HCT116 (cell line): Measurements from ENCODE around the gene GGCX. TPM values are rescaled to one million over a fixed set of nuclear protein-coding genes. Genes with fewer than 3 reads are reported as not detected.
"Not testable (repeated sequence)": the region's sequence is repeated elsewhere in the genome, so short reads cannot be mapped to it uniquely, and the experiment has no call there.

Experiments used
- ATAC-seq: fragments of 200-7000 bp; cut with Tn5 transposase; 2 replicates; pipeline ENCODE4 v1.9.1; 2020; ENCODE audit warnings: mild to moderate bottlenecking, moderate library complexity
- BruUV-seq: library from RNA; stranded (reverse); fragments of 400-500 nt; replicated peaks from 2 replicates; lab custom pipeline; 2021; lab: Mats Ljungman, UMichigan
- CTCF ChIA-PET: fragments of 300-600 bp; sonication (Branson Sonifier 250); formaldehyde crosslinking; loops from one replicate; lab custom pipeline; 2021; ENCODE audit warnings: antibody characterized with exemption; lab: Charles Lee
- POLR2A ChIA-PET: fragments of 300-600, 350-600 bp; sonication (Branson Sonifier 250); formaldehyde crosslinking; loops from one replicate; lab custom pipeline; 2021; ENCODE audit warnings: antibody characterized with exemption; lab: Charles Lee
- RAD21 ChIA-PET, 2 experiments: fragments of 300-600 bp; sonication (Branson Sonifier 250); formaldehyde crosslinking; loops; one replicate each; lab custom pipeline; 2023; ENCODE audit warnings: low total read pairs in 2 of 2; ENCODE audit not compliant: uncharacterized antibody in 2 of 2, unreplicated experiment in 2 of 2, low non-redundant PET in 1 of 2; lab: Charles Lee
- DNase-seq: peaks from one replicate; pipeline ENCODE4 v3.0.0-alpha.2; 2010; ENCODE audit warnings: low read depth, low spot score
- H2AFZ ChIP-seq: fragments of 200-600 bp; shearing (Covaris generic), sonication (generic); 2 replicates; pipeline ENCODE4 v1.6.1; 2017; ENCODE audit warnings: low read depth, mixed run types, mixed read lengths, antibody characterized with exemption, low read length; ENCODE audit not compliant: poor library complexity, severe bottlenecking
- H3K27ac ChIP-seq: 2 replicates; pipeline ENCODE4 v1.5.1; 2012; ENCODE audit warnings: low read depth, low read length
- H3K27me3 ChIP-seq: fragments of 200-600 bp; sonication (generic); 2 replicates; pipeline ENCODE4 v1.6.1; 2016; ENCODE audit warnings: mixed run types, low read length, mixed read lengths; ENCODE audit not compliant: insufficient read depth
- H3K36me3 ChIP-seq, 2 experiments: fragments of 200-500 bp in 1 of 2; fragments of 200-600 bp in 1 of 2; sonication (Bioruptor generic) in 1 of 2; sonication (generic) in 1 of 2; 2 replicates each; pipeline versions ENCODE4 v1.5.1 to v1.6.1; 2014 to 2016; ENCODE audit warnings: low read length in 2 of 2, inconsistent platforms in 1 of 2, mixed read lengths in 1 of 2, mixed run types in 1 of 2; ENCODE audit not compliant: insufficient read depth in 2 of 2, control insufficient read depth in 1 of 2
- H3K4me1 ChIP-seq, 2 experiments: fragments of 200-600 bp in 1 of 2; sonication (generic) in 1 of 2; 2 replicates each; pipeline versions ENCODE4 v1.5.1 to v1.6.1; 2012 to 2017; ENCODE audit warnings: low read length in 2 of 2, inconsistent platforms in 1 of 2, mild to moderate bottlenecking in 1 of 2, mixed read lengths in 1 of 2, mixed run types in 1 of 2, moderate library complexity in 1 of 2; ENCODE audit not compliant: insufficient read depth in 2 of 2, control insufficient read depth in 1 of 2
- H3K4me2 ChIP-seq: fragments of 200-600 bp; sonication (generic); 2 replicates; pipeline ENCODE4 v1.6.1; 2017; ENCODE audit warnings: mixed run types, low read length, mixed read lengths
- H3K4me3 ChIP-seq, 2 experiments: fragments of 200-600 bp in 1 of 2; sonication (generic) in 1 of 2; replicated peaks in 1 of 2; 2 replicates each; pipeline ENCODE4 v1.5.1; 2011 to 2016; ENCODE audit warnings: low read length in 2 of 2, control low read depth in 1 of 2, low read depth in 1 of 2, mild to moderate bottlenecking in 1 of 2, mixed read lengths in 1 of 2, mixed run types in 1 of 2
- H3K79me2 ChIP-seq: fragments of 200-600 bp; sonication (generic); 2 replicates; pipeline ENCODE4 v1.6.1; 2017; ENCODE audit warnings: mild to moderate bottlenecking, mixed run types, low read length, moderate library complexity, mixed read lengths; ENCODE audit not compliant: insufficient read depth
- H3K9ac ChIP-seq: fragments of 200-600 bp; sonication (generic); 2 replicates; pipeline ENCODE4 v1.6.1; 2016; ENCODE audit warnings: low read length, mixed read lengths
- H3K9me2 ChIP-seq: fragments of 200-600 bp; sonication (generic), shearing (Covaris generic); 2 replicates; pipeline ENCODE4 v1.6.1; 2017; ENCODE audit warnings: mixed run types, mild to moderate bottlenecking, moderate library complexity; ENCODE audit not compliant: insufficient read depth
- H3K9me3 ChIP-seq, 2 experiments: fragments of 200-500 bp in 1 of 2; fragments of 200-600 bp in 1 of 2; sonication (Bioruptor generic) in 1 of 2; sonication (generic) in 1 of 2; 2 replicates each; pipeline ENCODE4 v1.6.1; 2014 to 2017; ENCODE audit warnings: low read length in 2 of 2, mixed read lengths in 2 of 2, inconsistent platforms in 1 of 2, low read depth in 1 of 2, mild to moderate bottlenecking in 1 of 2, mixed run types in 1 of 2, moderate library complexity in 1 of 2; ENCODE audit not compliant: control insufficient read depth in 1 of 2, insufficient read depth in 1 of 2
- H4K20me1 ChIP-seq: fragments of 200-600 bp; sonication (generic), shearing (Covaris generic); 2 replicates; pipeline ENCODE4 v1.6.1; 2017; ENCODE audit warnings: mixed run types, mild to moderate bottlenecking, moderate library complexity; ENCODE audit not compliant: insufficient read depth
- CEBPB ChIP-seq: IDR thresholded peaks from 2 replicates; pipeline ENCODE4 v1.6.1; 2012; ENCODE audit warnings: low read depth
- EGR1 ChIP-seq: IDR thresholded peaks from 2 replicates; pipeline ENCODE4 v1.6.1; 2012; ENCODE audit warnings: low read depth
- EZH2 ChIP-seq: fragments of 200-600 bp; sonication (generic); IDR thresholded peaks from 2 replicates; pipeline ENCODE4 v1.6.1; 2017; ENCODE audit warnings: antibody characterized with exemption, mixed run types
- EZH2phosphoT487 ChIP-seq: fragments of 200-600 bp; IDR thresholded peaks from 2 replicates; pipeline ENCODE4 v1.6.1; 2018; ENCODE audit warnings: antibody characterized with exemption, borderline replicate concordance
- JUND ChIP-seq: IDR thresholded peaks from 2 replicates; pipeline ENCODE4 v1.6.1; 2012
- POLR2AphosphoS5 ChIP-seq: IDR thresholded peaks from 2 replicates; pipeline ENCODE4 v1.6.1; 2011; ENCODE audit warnings: mild to moderate bottlenecking, low read depth, low read length, moderate library complexity
- RAD21 ChIP-seq: IDR thresholded peaks from 2 replicates; pipeline ENCODE4 v1.6.1; 2012; ENCODE audit warnings: low read depth, mild to moderate bottlenecking
- SP1 ChIP-seq: IDR thresholded peaks from 2 replicates; pipeline ENCODE4 v1.6.1; 2012; ENCODE audit warnings: low read depth
- SRF ChIP-seq: IDR thresholded peaks from 2 replicates; pipeline ENCODE4 v1.6.1; 2012; ENCODE audit warnings: low read depth
- TCF7L2 ChIP-seq: IDR thresholded peaks from 2 replicates; pipeline ENCODE4 v1.7.0; 2011; ENCODE audit warnings: borderline replicate concordance, inconsistent platforms; ENCODE audit not compliant: insufficient read depth, insufficient read length; ENCODE audit errors: extremely low read depth
- ZNF274 ChIP-seq: fragments of 200-500 bp; sonication (Bioruptor generic); IDR thresholded peaks from 2 replicates; pipeline ENCODE4 v1.6.1; 2014; ENCODE audit warnings: mild to moderate bottlenecking, low read depth, low read length, inconsistent platforms
- intact Hi-C: fragments of 100-400 bp; cut with micrococcal nuclease; formaldehyde crosslinking; loops from 2 replicates; pipeline ENCODE4 v1.10.0; 2022
- total RNA-seq: library from RNA; stranded (reverse); gene quantifications from one replicate; pipeline ENCODE4 v1.2.1, GENCODE V29; 2021; ENCODE audit not compliant: unreplicated experiment
- TF ChIP-seq, protein P1 (sequence below): IDR thresholded peaks from 2 replicates; pipeline ENCODE4 v1.6.1; 2011; ENCODE audit warnings: mild to moderate bottlenecking, low read length, moderate library complexity; ENCODE audit not compliant: insufficient replicate concordance; ENCODE audit errors: extremely low read depth
- TF ChIP-seq, protein P2 (sequence below): IDR thresholded peaks from 2 replicates; pipeline ENCODE4 v1.6.1; 2012
- TF ChIP-seq, protein P3 (sequence below), 3 experiments: fragments of 200-600 bp in 1 of 3; sonication (generic) in 1 of 3; IDR thresholded peaks in 2 of 3; conservative IDR thresholded peaks in 1 of 3; 2 replicates each; pipeline ENCODE4 v1.5.1; 2012 to 2017; ENCODE audit warnings: low read depth in 2 of 3, low read length in 2 of 3, antibody characterized with exemption in 1 of 3, borderline replicate concordance in 1 of 3, control low read depth in 1 of 3, mild to moderate bottlenecking in 1 of 3, mixed read lengths in 1 of 3, mixed run types in 1 of 3, moderate library complexity in 1 of 3; ENCODE audit not compliant: insufficient read depth in 1 of 3

The GGCX gene
- total RNA-seq, 1 experiment from 2014 or later: 43.5 TPM

DNA sequence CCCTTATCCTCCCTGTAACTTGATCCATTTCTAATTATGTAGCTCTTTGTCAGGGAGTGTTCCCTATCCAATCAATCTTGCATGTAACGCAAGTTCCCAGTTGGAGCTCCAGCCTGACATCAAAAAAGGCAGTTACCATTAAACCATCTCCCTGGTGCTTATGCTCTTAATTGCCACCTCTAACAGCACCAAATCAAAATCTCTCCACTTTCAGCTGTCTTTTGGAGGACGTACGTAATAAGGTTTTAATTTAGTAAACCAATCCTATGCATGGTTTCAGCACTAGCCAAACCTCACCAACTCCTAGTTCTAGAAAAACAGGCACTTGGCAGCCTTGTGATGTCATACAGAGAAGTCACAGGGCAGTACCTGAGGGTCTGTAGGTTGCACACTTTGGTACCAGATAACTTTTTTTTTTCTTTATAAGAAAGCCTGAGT lies 17.0 kb downstream of the GGCX start:
- ATAC-seq, H2AFZ ChIP-seq, H3K9me2 ChIP-seq, H3K9ac ChIP-seq, RAD21 ChIA-PET, H3K27ac ChIP-seq, H3K27me3 ChIP-seq, BruUV-seq, H3K4me3 ChIP-seq, H3K9me3 ChIP-seq, intact Hi-C loops, DNase-seq, H3K4me2 ChIP-seq: not testable (repeated sequence)
- Histone ChIP-seq H3K4me1 (peaks cover 5 to 34% of the 10 kb centered on the region in 2 experiments; a peak in 3 of 4 replicates), H4K20me1 (peaks cover 42% of the 10 kb centered on the region), H3K36me3 (peaks cover 39 to 61% of the 10 kb centered on the region in 2 experiments), H3K79me2 (peaks cover 43% of the 10 kb centered on the region)
- TF ChIP-seq POLR2AphosphoS5: 0 out of 2 replicates have a peak, but pooled peaks have one; percentile 34
- ChIA-PET POLR2A (interaction anchor here (1.2 to 15.3 kb wide), 3 partner anchors 21 to 131 kb away, joined by 5 to 236 read pairs (median 8); partner anchors contain the start of gene SH2D6), CTCF (interaction anchor here (1.3 kb wide), 1 partner anchor 13 kb away, joined by 3 read pairs; no protein-coding TSS in a partner anchor)

DNA sequence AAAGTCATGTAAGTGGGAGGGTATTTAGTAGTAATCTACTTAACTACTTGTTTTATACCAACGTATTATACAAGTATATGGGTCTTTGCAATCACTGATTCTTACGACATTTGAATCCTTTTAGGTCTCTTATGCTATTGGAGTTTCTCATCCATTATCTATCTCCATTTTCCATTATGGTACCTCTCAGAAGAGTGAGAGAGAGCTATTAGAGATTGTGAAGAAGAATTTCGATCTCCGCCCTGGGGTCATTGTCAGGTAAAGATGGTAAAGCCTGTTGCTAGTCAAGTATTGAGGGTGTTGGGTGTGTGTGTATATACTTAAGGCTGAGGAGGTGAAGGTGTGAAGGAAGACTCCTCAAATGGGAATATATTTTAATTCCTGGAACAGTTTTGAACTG lies 18.5 kb downstream of the GGCX start:
- ATAC-seq: no peak
- Histone ChIP-seq H4K20me1 (peaks cover 42% of the 10 kb centered on the region), H3K9me3 (no peaks in the 10 kb centered on the region), H3K27me3 (no peaks in the 10 kb centered on the region), H2AFZ (no peak overlapping the region), H3K27ac (peak overlapping the region; percentile 10; the same call in 1 of the 2 replicates), H3K4me2 (no peak overlapping the region), H3K4me3 (no peak overlapping the region), H3K9me2 (no peaks in the 10 kb centered on the region), H3K36me3 (peaks cover 39 to 57% of the 10 kb centered on the region in 2 experiments), H3K79me2 (peaks cover 54% of the 10 kb centered on the region), H3K4me1 (peaks cover 6 to 38% of the 10 kb centered on the region in 2 experiments; a peak in 3 of 4 replicates), H3K9ac (no peak overlapping the region)
- ChIA-PET RAD21 (no interaction called here), CTCF (no interaction called here), POLR2A (interaction anchor here (1.1 to 15.3 kb wide), 2 partner anchors 52 to 119 kb away, joined by 3 to 236 read pairs; partner anchors contain the start of gene SH2D6)
- BruUV-seq: no TSS peak
- intact Hi-C loops: no loop called here
- no peak for DNase-seq
- TF ChIP-seq SRF: no peak
- TF ChIP-seq, protein P1, sequence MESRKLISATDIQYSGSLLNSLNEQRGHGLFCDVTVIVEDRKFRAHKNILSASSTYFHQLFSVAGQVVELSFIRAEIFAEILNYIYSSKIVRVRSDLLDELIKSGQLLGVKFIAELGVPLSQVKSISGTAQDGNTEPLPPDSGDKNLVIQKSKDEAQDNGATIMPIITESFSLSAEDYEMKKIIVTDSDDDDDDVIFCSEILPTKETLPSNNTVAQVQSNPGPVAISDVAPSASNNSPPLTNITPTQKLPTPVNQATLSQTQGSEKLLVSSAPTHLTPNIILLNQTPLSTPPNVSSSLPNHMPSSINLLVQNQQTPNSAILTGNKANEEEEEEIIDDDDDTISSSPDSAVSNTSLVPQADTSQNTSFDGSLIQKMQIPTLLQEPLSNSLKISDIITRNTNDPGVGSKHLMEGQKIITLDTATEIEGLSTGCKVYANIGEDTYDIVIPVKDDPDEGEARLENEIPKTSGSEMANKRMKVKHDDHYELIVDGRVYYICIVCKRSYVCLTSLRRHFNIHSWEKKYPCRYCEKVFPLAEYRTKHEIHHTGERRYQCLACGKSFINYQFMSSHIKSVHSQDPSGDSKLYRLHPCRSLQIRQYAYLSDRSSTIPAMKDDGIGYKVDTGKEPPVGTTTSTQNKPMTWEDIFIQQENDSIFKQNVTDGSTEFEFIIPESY: no peak
- no peak for TF ChIP-seq CEBPB
- TF ChIP-seq, protein P2, sequence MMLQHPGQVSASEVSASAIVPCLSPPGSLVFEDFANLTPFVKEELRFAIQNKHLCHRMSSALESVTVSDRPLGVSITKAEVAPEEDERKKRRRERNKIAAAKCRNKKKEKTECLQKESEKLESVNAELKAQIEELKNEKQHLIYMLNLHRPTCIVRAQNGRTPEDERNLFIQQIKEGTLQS: no peak
- TF ChIP-seq, protein P3, sequence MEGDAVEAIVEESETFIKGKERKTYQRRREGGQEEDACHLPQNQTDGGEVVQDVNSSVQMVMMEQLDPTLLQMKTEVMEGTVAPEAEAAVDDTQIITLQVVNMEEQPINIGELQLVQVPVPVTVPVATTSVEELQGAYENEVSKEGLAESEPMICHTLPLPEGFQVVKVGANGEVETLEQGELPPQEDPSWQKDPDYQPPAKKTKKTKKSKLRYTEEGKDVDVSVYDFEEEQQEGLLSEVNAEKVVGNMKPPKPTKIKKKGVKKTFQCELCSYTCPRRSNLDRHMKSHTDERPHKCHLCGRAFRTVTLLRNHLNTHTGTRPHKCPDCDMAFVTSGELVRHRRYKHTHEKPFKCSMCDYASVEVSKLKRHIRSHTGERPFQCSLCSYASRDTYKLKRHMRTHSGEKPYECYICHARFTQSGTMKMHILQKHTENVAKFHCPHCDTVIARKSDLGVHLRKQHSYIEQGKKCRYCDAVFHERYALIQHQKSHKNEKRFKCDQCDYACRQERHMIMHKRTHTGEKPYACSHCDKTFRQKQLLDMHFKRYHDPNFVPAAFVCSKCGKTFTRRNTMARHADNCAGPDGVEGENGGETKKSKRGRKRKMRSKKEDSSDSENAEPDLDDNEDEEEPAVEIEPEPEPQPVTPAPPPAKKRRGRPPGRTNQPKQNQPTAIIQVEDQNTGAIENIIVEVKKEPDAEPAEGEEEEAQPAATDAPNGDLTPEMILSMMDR (IDR thresholded peaks at IDR 0.05 in 2 of 3, conservative IDR thresholded peaks at IDR 0.05 in 1 of 3; ENCODE audit: borderline replicate concordance in 1 of 3, insufficient read depth in 1 of 3, low read depth in 2 of 3, low read length in 2 of 3): no peak
- no peak for TF ChIP-seq ZNF274
- TF ChIP-seq RAD21: no peak
- no peak for TF ChIP-seq EZH2phosphoT487
- no peak for TF ChIP-seq JUND
- no peak for TF ChIP-seq EZH2
- TF ChIP-seq TCF7L2: no peak
- no peak for TF ChIP-seq EGR1
- no peak for TF ChIP-seq SP1
